SK-N-SH (cell line): ENCODE data around the gene RAC3. TPM values are rescaled to one million over a fixed set of nuclear protein-coding genes. Genes with fewer than 3 reads are reported as not detected.

ENCODE experiments used
- CTCF ChIA-PET: fragments of 300-600, 350-600 bp; formaldehyde crosslinking; extraction: SDS; loops from one replicate; lab custom pipeline; 2021; lab: Yijun Ruan, JAX
- POLR2A ChIA-PET: fragments of 350-600 bp; sonication (Branson Sonifier 250); formaldehyde crosslinking; extraction: SDS; loops from one replicate; lab custom pipeline; 2020; ENCODE audit warnings: antibody characterized with exemption, inconsistent platforms; lab: Yijun Ruan, JAX
- DNase-seq: peaks from one replicate; pipeline ENCODE4 v3.0.0; 2012
- H2AFZ ChIP-seq: fragments of 200-600 bp; sonication (generic); 2 replicates; pipeline ENCODE4 v1.8.1; 2016; ENCODE audit warnings: antibody characterized with exemption, mild to moderate bottlenecking, low read depth
- H3F3A ChIP-seq: fragments of 200-600 bp; sonication (generic); replicated peaks from 2 replicates; pipeline ENCODE3; 2016; ENCODE audit warnings: antibody characterized with exemption, mild to moderate bottlenecking; ENCODE audit not compliant: insufficient read depth
- H3K27ac ChIP-seq, 2 experiments: fragments of 200-500 bp in 1 of 2; fragments of 200-600 bp in 1 of 2; sonication (Bioruptor generic) in 1 of 2; sonication (generic), shearing (Covaris generic) in 1 of 2; 2 replicates each; pipeline versions ENCODE4 v1.5.1 to v1.6.1; 2014 to 2016; ENCODE audit warnings: low read depth in 2 of 2, inconsistent platforms in 1 of 2, low read length in 1 of 2, mild to moderate bottlenecking in 1 of 2, mixed read lengths in 1 of 2
- H3K27me3 ChIP-seq: fragments of 200-600 bp; sonication (generic), shearing (Covaris generic); 2 replicates; pipeline ENCODE4 v1.6.1; 2016; ENCODE audit warnings: mixed run types; ENCODE audit not compliant: insufficient read depth
- H3K36me3 ChIP-seq, 2 experiments: fragments of 200-500 bp in 1 of 2; fragments of 200-600 bp in 1 of 2; sonication (Bioruptor generic) in 1 of 2; sonication (generic) in 1 of 2; replicated peaks in 1 of 2; 2 replicates each; pipeline versions ENCODE3 to v1.5.1; 2014 to 2016; ENCODE audit warnings: low read length in 1 of 2, mild to moderate bottlenecking in 1 of 2; ENCODE audit not compliant: insufficient read depth in 2 of 2, control insufficient read depth in 1 of 2
- H3K4me1 ChIP-seq, 2 experiments: fragments of 200-500 bp in 1 of 2; fragments of 200-600 bp in 1 of 2; sonication (Bioruptor generic) in 1 of 2; sonication (generic), shearing (Covaris generic) in 1 of 2; 2 replicates each; pipeline versions ENCODE4 v1.5.1 to v1.6.1; 2014 to 2016; ENCODE audit warnings: low read depth in 1 of 2, low read length in 1 of 2, mixed run types in 1 of 2; ENCODE audit not compliant: insufficient read depth in 2 of 2, control insufficient read depth in 1 of 2
- H3K4me2 ChIP-seq: fragments of 200-600 bp; sonication (generic), shearing (Covaris generic); 2 replicates; pipeline ENCODE4 v1.6.1; 2017; ENCODE audit warnings: mixed run types
- H3K4me3 ChIP-seq, 2 experiments: fragments of 200-500 bp in 1 of 2; fragments of 200-600 bp in 1 of 2; sonication (Bioruptor generic) in 1 of 2; sonication (generic), shearing (Covaris generic) in 1 of 2; 2 replicates each; pipeline versions ENCODE4 v1.5.1 to v1.8.1; 2014 to 2016; ENCODE audit warnings: low read depth in 2 of 2, inconsistent platforms in 1 of 2, low read length in 1 of 2, mild to moderate bottlenecking in 1 of 2, mixed read lengths in 1 of 2, moderate library complexity in 1 of 2
- H3K79me2 ChIP-seq: fragments of 200-600 bp; sonication (generic); 2 replicates; pipeline ENCODE4 v1.8.1; 2017; ENCODE audit warnings: mild to moderate bottlenecking; ENCODE audit not compliant: insufficient read depth
- H3K9ac ChIP-seq: fragments of 200-600 bp; sonication (generic); 2 replicates; pipeline ENCODE4 v1.6.1; 2017; ENCODE audit warnings: mixed run types
- H3K9me2 ChIP-seq: fragments of 200-600 bp; sonication (generic); 2 replicates; pipeline ENCODE4 v1.6.1; 2017; ENCODE audit warnings: mixed run types
- H3K9me3 ChIP-seq: fragments of 200-600 bp; sonication (generic); 2 replicates; pipeline ENCODE4 v1.6.1; 2017; ENCODE audit warnings: mixed run types, mild to moderate bottlenecking, moderate library complexity
- H4K20me1 ChIP-seq: fragments of 200-600 bp; sonication (generic); 2 replicates; pipeline ENCODE4 v1.6.1; 2017; ENCODE audit warnings: mild to moderate bottlenecking, mixed run types; ENCODE audit not compliant: insufficient read depth
- EZH2phosphoT487 ChIP-seq: fragments of 200-600 bp; sonication (generic); IDR thresholded peaks from 2 replicates; pipeline ENCODE4 v1.6.1; 2017; ENCODE audit warnings: low read depth, mixed run types, mild to moderate bottlenecking, antibody characterized with exemption, moderate library complexity, borderline replicate concordance
- FOXJ3 ChIP-seq: sonication (generic); formaldehyde crosslinking; IDR thresholded peaks from 2 replicates; pipeline ENCODE4 v1.5.1; 2020; ENCODE audit warnings: mild to moderate bottlenecking, missing genetic modification reagents
- GATA2 ChIP-seq: sonication (generic); formaldehyde crosslinking; IDR thresholded peaks from 2 replicates; pipeline ENCODE4 v1.5.0; 2020; ENCODE audit warnings: mild to moderate bottlenecking, missing genetic modification reagents
- POLR2AphosphoS5 ChIP-seq: IDR thresholded peaks from 2 replicates; pipeline ENCODE4 v1.6.1; 2012; ENCODE audit warnings: low read depth, low read length
- RCOR1 ChIP-seq: fragments of 150-350 bp; IDR thresholded peaks from 2 replicates; pipeline ENCODE4 v1.6.1; 2017; ENCODE audit warnings: antibody characterized with exemption, low read length
- TCF12 ChIP-seq: IDR thresholded peaks from 2 replicates; pipeline ENCODE4 v1.4.0; 2012
- TEAD4 ChIP-seq: IDR thresholded peaks from 2 replicates; pipeline ENCODE4 v1.4.0; 2012; ENCODE audit warnings: mild to moderate bottlenecking, borderline replicate concordance; ENCODE audit not compliant: insufficient read depth
- WGBS: methylation state at CpG from one replicate; pipeline ENCODE4 v1.1.6; 2017; ENCODE audit warnings: low lambda C conversion rate; 5-methylcytosine and 5-hydroxymethylcytosine counted together
- polyA plus RNA-seq, 3 experiments: library from polyadenylated mRNA; depleted of rRNA; stranded (reverse); fragments of >200 nt; gene quantifications; 2 replicates each; pipeline ENCODE4 v1.2.3, GENCODE V29; 2012
- TF ChIP-seq, protein P1 (sequence below): IDR thresholded peaks from 2 replicates; pipeline ENCODE4 v1.6.1; 2012; ENCODE audit warnings: mild to moderate bottlenecking, low read depth, low read length, moderate library complexity
- TF ChIP-seq, protein P2 (sequence below): IDR thresholded peaks from 2 replicates; pipeline ENCODE4 v1.4.0; 2012; ENCODE audit warnings: low read depth, borderline replicate concordance
- TF ChIP-seq, protein P3 (sequence below): IDR thresholded peaks from 2 replicates; pipeline ENCODE4; 2012
- TF ChIP-seq, protein P4 (sequence below): fragments of 150-350 bp; IDR thresholded peaks from 2 replicates; pipeline ENCODE4 v1.6.1; 2016; ENCODE audit warnings: mild to moderate bottlenecking, low read depth, low read length
- TF ChIP-seq, protein P5 (sequence below): fragments of 200-600 bp; sonication (generic); IDR thresholded peaks from 2 replicates; pipeline ENCODE4 v1.6.1; 2017; ENCODE audit warnings: antibody characterized with exemption, mild to moderate bottlenecking, moderate library complexity

The RAC3 gene
- polyA plus RNA-seq, 1 of the 3 experiments (the other 2 are of a cell fraction): 83.6 TPM

DNA sequence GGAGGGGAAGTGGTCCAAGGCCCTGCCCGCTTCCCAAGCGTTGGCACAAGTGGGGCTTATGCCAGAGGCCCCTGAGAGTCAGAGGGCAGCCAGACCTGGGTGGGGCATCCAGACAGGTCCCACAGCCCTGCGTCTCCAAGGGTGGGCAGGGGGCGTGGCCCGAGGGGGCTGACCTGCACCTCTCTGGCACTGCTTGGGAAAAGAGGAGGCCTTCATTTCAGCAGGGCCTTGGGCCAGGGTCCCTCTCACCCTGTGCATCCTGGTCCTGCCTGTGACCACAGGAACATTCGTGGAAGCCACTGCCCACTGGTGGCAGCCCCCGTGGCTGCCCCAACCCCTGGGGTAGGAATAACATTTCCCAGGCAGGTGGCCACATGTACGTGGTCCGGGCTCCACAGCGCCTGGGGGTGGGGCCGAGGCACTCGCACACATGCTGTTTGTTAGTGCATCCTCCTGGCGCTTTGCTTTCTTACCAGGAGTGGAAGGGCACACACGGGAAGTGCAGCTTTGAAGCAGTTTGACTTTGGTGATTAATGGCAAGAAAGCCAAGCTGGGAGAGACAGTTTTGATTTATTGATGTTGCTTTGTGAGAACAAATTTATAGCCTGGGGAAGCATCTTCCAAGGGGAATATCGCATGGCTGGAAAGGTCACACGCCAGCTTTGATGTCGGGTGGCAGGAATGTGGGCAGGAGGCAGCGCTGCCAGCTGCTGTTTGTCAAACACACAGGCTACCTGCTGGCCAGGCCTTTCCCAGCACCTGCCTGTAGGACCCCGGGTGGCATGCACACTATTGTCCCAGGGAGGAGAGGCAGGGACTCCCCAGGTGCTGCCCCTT lies 13.1 kb upstream of the RAC3 start:
- Histone ChIP-seq H3K9me2 (no peaks in the 10 kb centered on the region), H3K4me1 (peaks cover 12 to 33% of the 10 kb centered on the region in 2 experiments; a peak in 3 of 4 replicates), H3K9me3 (no peaks in the 10 kb centered on the region), H4K20me1 (peaks cover 17% of the 10 kb centered on the region), H3K4me3 (no peak overlapping the region), H3F3A (peaks cover 32% of the 10 kb centered on the region), H3K4me2 (no peak overlapping the region), H3K79me2 (peaks cover 29% of the 10 kb centered on the region), H3K27ac (no peak overlapping the region), H3K36me3 (peaks cover 7 to 23% of the 10 kb centered on the region in 2 experiments), H3K27me3 (no peaks in the 10 kb centered on the region), H3K9ac (no peak overlapping the region), H2AFZ (no peak overlapping the region)
- ChIA-PET POLR2A (interaction anchor here (0.7 kb wide), 1 partner anchor 18 kb away, joined by 3 read pairs; no protein-coding TSS in a partner anchor), CTCF (interaction anchor here (0.6 to 35.7 kb wide), 9 partner anchors 8 to 91 kb away, joined by 3 to 1216 read pairs (median 43); partner anchors contain the start of genes MAFG, MYADML2, NOTUM and RAC3)
- WGBS: 79% methylated on average over 14 of the region's 19 CpGs
- DNase-seq: no peak
- TF ChIP-seq, protein P1, sequence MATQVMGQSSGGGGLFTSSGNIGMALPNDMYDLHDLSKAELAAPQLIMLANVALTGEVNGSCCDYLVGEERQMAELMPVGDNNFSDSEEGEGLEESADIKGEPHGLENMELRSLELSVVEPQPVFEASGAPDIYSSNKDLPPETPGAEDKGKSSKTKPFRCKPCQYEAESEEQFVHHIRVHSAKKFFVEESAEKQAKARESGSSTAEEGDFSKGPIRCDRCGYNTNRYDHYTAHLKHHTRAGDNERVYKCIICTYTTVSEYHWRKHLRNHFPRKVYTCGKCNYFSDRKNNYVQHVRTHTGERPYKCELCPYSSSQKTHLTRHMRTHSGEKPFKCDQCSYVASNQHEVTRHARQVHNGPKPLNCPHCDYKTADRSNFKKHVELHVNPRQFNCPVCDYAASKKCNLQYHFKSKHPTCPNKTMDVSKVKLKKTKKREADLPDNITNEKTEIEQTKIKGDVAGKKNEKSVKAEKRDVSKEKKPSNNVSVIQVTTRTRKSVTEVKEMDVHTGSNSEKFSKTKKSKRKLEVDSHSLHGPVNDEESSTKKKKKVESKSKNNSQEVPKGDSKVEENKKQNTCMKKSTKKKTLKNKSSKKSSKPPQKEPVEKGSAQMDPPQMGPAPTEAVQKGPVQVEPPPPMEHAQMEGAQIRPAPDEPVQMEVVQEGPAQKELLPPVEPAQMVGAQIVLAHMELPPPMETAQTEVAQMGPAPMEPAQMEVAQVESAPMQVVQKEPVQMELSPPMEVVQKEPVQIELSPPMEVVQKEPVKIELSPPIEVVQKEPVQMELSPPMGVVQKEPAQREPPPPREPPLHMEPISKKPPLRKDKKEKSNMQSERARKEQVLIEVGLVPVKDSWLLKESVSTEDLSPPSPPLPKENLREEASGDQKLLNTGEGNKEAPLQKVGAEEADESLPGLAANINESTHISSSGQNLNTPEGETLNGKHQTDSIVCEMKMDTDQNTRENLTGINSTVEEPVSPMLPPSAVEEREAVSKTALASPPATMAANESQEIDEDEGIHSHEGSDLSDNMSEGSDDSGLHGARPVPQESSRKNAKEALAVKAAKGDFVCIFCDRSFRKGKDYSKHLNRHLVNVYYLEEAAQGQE: no peak
- TF ChIP-seq GATA2 (CRISPR knock-in tag): no peak
- no peak for TF ChIP-seq FOXJ3 (CRISPR knock-in tag)
- TF ChIP-seq RCOR1: no peak
- TF ChIP-seq, protein P2, sequence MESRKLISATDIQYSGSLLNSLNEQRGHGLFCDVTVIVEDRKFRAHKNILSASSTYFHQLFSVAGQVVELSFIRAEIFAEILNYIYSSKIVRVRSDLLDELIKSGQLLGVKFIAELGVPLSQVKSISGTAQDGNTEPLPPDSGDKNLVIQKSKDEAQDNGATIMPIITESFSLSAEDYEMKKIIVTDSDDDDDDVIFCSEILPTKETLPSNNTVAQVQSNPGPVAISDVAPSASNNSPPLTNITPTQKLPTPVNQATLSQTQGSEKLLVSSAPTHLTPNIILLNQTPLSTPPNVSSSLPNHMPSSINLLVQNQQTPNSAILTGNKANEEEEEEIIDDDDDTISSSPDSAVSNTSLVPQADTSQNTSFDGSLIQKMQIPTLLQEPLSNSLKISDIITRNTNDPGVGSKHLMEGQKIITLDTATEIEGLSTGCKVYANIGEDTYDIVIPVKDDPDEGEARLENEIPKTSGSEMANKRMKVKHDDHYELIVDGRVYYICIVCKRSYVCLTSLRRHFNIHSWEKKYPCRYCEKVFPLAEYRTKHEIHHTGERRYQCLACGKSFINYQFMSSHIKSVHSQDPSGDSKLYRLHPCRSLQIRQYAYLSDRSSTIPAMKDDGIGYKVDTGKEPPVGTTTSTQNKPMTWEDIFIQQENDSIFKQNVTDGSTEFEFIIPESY: no peak
- TF ChIP-seq, protein P3, sequence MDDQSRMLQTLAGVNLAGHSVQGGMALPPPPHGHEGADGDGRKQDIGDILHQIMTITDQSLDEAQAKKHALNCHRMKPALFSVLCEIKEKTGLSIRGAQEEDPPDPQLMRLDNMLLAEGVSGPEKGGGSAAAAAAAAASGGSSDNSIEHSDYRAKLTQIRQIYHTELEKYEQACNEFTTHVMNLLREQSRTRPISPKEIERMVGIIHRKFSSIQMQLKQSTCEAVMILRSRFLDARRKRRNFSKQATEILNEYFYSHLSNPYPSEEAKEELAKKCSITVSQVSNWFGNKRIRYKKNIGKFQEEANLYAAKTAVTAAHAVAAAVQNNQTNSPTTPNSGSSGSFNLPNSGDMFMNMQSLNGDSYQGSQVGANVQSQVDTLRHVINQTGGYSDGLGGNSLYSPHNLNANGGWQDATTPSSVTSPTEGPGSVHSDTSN: peak; percentile 38
- TF ChIP-seq, protein P4, sequence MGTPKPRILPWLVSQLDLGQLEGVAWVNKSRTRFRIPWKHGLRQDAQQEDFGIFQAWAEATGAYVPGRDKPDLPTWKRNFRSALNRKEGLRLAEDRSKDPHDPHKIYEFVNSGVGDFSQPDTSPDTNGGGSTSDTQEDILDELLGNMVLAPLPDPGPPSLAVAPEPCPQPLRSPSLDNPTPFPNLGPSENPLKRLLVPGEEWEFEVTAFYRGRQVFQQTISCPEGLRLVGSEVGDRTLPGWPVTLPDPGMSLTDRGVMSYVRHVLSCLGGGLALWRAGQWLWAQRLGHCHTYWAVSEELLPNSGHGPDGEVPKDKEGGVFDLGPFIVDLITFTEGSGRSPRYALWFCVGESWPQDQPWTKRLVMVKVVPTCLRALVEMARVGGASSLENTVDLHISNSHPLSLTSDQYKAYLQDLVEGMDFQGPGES: no peak
- no peak for TF ChIP-seq TEAD4
- TF ChIP-seq POLR2AphosphoS5: peak; percentile 14; the same call in 1 of the 2 replicates
- TF ChIP-seq TCF12: no peak
- no peak for TF ChIP-seq EZH2phosphoT487
- TF ChIP-seq, protein P5, sequence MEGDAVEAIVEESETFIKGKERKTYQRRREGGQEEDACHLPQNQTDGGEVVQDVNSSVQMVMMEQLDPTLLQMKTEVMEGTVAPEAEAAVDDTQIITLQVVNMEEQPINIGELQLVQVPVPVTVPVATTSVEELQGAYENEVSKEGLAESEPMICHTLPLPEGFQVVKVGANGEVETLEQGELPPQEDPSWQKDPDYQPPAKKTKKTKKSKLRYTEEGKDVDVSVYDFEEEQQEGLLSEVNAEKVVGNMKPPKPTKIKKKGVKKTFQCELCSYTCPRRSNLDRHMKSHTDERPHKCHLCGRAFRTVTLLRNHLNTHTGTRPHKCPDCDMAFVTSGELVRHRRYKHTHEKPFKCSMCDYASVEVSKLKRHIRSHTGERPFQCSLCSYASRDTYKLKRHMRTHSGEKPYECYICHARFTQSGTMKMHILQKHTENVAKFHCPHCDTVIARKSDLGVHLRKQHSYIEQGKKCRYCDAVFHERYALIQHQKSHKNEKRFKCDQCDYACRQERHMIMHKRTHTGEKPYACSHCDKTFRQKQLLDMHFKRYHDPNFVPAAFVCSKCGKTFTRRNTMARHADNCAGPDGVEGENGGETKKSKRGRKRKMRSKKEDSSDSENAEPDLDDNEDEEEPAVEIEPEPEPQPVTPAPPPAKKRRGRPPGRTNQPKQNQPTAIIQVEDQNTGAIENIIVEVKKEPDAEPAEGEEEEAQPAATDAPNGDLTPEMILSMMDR: no peak
